OCI-LY3 (cell line): ENCODE data around the gene NOS1AP.
"Not testable (repeated sequence)": the region's sequence is repeated elsewhere in the genome, so short reads cannot be mapped to it uniquely, and the experiment has no call there.

Source experiments
- H2AFZ ChIP-seq: fragments of 200-600, 300-600 bp; shearing (Covaris generic); 2 replicates; pipeline ENCODE4 v1.6.0; 2014; ENCODE audit warnings: antibody characterized with exemption, low read depth, low read length
- H3K27ac ChIP-seq: fragments of 200-600, 300-600 bp; sonication (generic); 2 replicates; pipeline ENCODE4 v1.5.1; 2014; ENCODE audit warnings: mild to moderate bottlenecking, low read length, moderate library complexity, mixed read lengths
- H3K27me3 ChIP-seq: fragments of 200-600, 300-600 bp; sonication (generic); 2 replicates; pipeline ENCODE4 v1.6.1; 2014; ENCODE audit warnings: low read depth, low read length, mixed read lengths
- H3K36me3 ChIP-seq: fragments of 200-600, 300-600 bp; sonication (generic); replicated peaks from 2 replicates; pipeline ENCODE3; 2014; ENCODE audit warnings: low read depth, low read length, mixed read lengths
- H3K4me1 ChIP-seq: fragments of 300-600, 200-600 bp; sonication (generic); 2 replicates; pipeline ENCODE4 v1.6.1; 2014; ENCODE audit warnings: low read length, mixed read lengths
- H3K4me2 ChIP-seq: fragments of 200-600, 300-600 bp; sonication (generic); 2 replicates; pipeline ENCODE4 v1.6.1; 2014; ENCODE audit warnings: low read length, mixed read lengths
- H3K4me3 ChIP-seq: fragments of 300-600, 200-600 bp; sonication (generic); 2 replicates; pipeline ENCODE4 v1.5.1; 2014; ENCODE audit warnings: antibody characterized with exemption, mild to moderate bottlenecking, low read length, moderate library complexity
- H3K79me2 ChIP-seq: fragments of 300-600, 200-600 bp; shearing (Covaris generic); 2 replicates; pipeline ENCODE4 v1.6.1; 2014; ENCODE audit warnings: mild to moderate bottlenecking, low read length, mixed read lengths
- H3K9ac ChIP-seq: fragments of 300-600, 200-600 bp; shearing (Covaris generic); 2 replicates; pipeline ENCODE4 v1.6.0; 2014; ENCODE audit warnings: mild to moderate bottlenecking, low read length, moderate library complexity
- H3K9me3 ChIP-seq: fragments of 200-600, 300-600 bp; shearing (Covaris generic); 2 replicates; pipeline ENCODE4 v1.6.1; 2014; ENCODE audit warnings: low read length, mixed read lengths; ENCODE audit not compliant: insufficient read depth
- H4K20me1 ChIP-seq: fragments of 200-600, 300-600 bp; sonication (generic); 2 replicates; pipeline ENCODE4 v1.6.1; 2016; ENCODE audit warnings: low read length, mixed read lengths; ENCODE audit not compliant: insufficient read depth
- EZH2phosphoT487 ChIP-seq: fragments of 200-600 bp; shearing (Covaris generic); IDR thresholded peaks from 2 replicates; pipeline ENCODE4 v1.6.1; 2018; ENCODE audit warnings: antibody characterized with exemption, mixed run types, low read depth
- TF ChIP-seq, protein P1 (sequence below): fragments of 200-600, 300-600 bp; sonication (generic); IDR thresholded peaks from 2 replicates; pipeline ENCODE4 v1.5.1; 2014; ENCODE audit warnings: antibody characterized with exemption, low read length, low read depth

The NOS1AP gene

DNA sequence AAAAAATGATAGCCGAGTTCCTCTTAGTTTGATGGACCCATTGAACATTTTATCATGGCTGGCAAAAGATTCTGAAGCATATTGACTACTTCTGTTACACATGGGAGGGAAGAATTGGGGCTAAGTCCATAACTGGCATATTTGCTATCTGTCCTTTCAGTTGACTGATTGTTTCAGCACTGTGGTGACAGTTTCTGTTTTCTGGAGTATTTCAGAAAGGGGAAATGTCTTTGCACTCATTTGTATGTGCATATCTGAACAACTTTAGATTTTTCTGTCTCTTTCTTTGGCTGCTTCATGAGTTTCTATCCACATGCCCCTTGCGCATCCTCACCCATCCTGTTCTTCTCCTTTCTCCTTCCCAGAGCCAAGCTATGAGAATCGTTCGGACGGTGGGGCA lies 274.0 kb downstream of the NOS1AP start:
- Histone ChIP-seq H3K4me3 (no peak overlapping the region), H3K27me3 (peaks cover 33% of the 10 kb centered on the region), H3K36me3 (no peaks in the 10 kb centered on the region), H3K27ac (no peak overlapping the region), H3K4me1 (peaks cover 3% of the 10 kb centered on the region), H2AFZ (no peak overlapping the region), H3K4me2 (no peak overlapping the region), H3K79me2 (no peaks in the 10 kb centered on the region), H4K20me1 (no peaks in the 10 kb centered on the region), H3K9ac (no peak overlapping the region), H3K9me3 (no peaks in the 10 kb centered on the region)
- TF ChIP-seq, protein P1, sequence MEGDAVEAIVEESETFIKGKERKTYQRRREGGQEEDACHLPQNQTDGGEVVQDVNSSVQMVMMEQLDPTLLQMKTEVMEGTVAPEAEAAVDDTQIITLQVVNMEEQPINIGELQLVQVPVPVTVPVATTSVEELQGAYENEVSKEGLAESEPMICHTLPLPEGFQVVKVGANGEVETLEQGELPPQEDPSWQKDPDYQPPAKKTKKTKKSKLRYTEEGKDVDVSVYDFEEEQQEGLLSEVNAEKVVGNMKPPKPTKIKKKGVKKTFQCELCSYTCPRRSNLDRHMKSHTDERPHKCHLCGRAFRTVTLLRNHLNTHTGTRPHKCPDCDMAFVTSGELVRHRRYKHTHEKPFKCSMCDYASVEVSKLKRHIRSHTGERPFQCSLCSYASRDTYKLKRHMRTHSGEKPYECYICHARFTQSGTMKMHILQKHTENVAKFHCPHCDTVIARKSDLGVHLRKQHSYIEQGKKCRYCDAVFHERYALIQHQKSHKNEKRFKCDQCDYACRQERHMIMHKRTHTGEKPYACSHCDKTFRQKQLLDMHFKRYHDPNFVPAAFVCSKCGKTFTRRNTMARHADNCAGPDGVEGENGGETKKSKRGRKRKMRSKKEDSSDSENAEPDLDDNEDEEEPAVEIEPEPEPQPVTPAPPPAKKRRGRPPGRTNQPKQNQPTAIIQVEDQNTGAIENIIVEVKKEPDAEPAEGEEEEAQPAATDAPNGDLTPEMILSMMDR: no peak
- no peak for TF ChIP-seq EZH2phosphoT487

DNA sequence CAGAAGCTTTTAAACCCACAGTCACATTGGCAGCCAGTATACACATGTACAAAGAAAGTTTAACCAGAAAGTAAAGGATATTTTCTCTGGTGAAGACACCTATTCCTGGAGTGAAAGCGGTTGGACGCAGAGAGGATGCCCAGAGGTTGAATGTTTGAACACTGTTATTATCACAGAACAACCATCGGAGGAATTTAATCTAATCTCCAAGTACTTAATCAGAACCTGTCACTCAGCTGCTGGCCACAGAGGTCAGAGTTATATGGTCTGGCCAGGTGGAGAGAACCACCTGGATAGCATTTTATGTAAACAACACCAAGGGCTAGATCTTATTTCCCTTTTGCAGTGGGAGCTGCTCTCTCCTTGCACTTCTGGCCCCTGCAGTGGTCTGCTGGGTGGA lies 277.8 kb downstream of the NOS1AP start:
- TF ChIP-seq EZH2phosphoT487: no peak
- TF ChIP-seq, protein P1: no peak
- no peaks in the 10 kb centered on the region for H3K9me3 ChIP-seq
- no peak overlapping the region for H3K4me3 ChIP-seq
- H3K79me2 ChIP-seq: no peaks in the 10 kb centered on the region
- H2AFZ ChIP-seq: no peak overlapping the region
- H3K4me2 ChIP-seq: no peak overlapping the region
- H4K20me1 ChIP-seq: no peaks in the 10 kb centered on the region
- H3K27ac ChIP-seq: no peak overlapping the region
- H3K27me3 ChIP-seq: peaks cover 39% of the 10 kb centered on the region
- H3K9ac ChIP-seq: no peak overlapping the region
- H3K4me1 ChIP-seq: peaks cover 3% of the 10 kb centered on the region
- H3K36me3 ChIP-seq: no peaks in the 10 kb centered on the region

DNA sequence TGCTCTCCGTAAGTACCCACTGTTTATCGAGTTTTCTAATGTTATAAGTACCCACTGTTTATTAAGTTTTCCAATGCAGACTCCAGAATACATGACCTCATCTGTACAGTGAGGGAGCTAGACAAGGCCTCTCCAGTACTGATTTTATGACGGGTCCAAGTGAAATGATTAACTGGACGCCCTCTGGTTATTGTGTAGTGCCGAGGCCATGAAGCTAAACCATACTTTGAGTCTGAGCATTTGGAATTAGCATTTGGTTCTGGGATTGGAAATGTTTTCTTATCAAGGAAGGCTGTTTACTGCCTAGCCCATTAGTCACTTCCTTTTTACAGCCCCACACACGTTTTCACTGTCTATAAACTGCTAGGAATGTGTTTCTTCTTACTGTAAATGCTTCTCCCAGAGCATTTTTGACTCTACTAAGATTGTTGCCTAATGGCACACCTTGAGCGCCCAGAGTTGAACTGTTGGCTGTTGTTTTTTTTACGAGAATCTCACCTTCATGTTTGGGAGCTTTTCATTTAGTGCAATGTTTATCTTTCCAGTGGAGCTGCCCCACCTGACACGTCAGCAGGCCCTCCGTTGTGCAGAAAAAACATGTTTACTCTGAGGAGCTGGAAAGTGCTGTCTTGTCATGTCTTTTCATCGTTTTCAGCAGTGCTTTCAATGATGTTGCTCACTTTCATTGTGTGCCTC lies 280.3 kb downstream of the NOS1AP start:
- Histone ChIP-seq H3K4me3 (no peak overlapping the region), H3K36me3 (no peaks in the 10 kb centered on the region), H3K79me2 (no peaks in the 10 kb centered on the region), H4K20me1 (no peaks in the 10 kb centered on the region), H3K27me3 (peaks cover 63% of the 10 kb centered on the region), H3K9me3 (no peaks in the 10 kb centered on the region), H2AFZ (no peak overlapping the region), H3K9ac (no peak overlapping the region), H3K4me2 (no peak overlapping the region), H3K27ac (no peak overlapping the region), H3K4me1 (no peaks in the 10 kb centered on the region; the same call in 1 of the 2 replicates)
- TF ChIP-seq EZH2phosphoT487: no peak
- TF ChIP-seq, protein P1: no peak

DNA sequence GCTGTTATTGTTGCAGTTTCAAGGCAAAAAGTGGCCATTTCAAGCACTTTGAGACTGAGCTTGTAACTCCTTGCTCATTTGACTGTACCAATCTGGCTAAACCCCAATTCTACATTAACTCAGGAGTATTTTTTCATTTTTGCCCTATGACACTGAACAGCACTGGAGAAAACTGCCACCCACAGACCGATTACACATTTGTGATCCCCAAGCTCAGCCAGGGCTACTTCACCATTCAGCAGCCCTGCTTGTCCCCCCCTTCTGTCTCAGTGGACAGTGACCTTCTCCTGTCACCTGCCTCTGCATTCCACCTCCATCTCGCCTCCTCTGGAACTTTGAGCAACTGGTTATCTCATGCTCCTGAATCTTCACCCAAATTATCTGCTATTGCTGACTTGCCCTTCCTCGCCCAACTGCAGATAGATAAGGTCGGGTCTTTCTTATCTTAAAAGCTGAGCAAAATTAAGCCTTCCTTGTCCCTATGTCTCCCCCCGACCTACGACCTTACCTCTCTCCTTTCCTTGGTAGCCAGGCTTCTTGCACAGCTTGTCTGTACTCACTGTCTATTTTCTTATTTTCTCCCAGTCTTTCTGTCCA lies 281.9 kb downstream of the NOS1AP start:
- Histone ChIP-seq H3K27me3 (peaks cover 71% of the 10 kb centered on the region), H3K27ac (no peak overlapping the region), H3K4me1 (no peaks in the 10 kb centered on the region; the same call in 1 of the 2 replicates), H4K20me1 (no peaks in the 10 kb centered on the region), H3K4me3 (no peak overlapping the region), H3K79me2 (no peaks in the 10 kb centered on the region), H3K9me3 (no peaks in the 10 kb centered on the region), H2AFZ (no peak overlapping the region), H3K4me2 (no peak overlapping the region), H3K36me3 (no peaks in the 10 kb centered on the region), H3K9ac (no peak overlapping the region)
- no peak for TF ChIP-seq EZH2phosphoT487
- TF ChIP-seq, protein P1: no peak

DNA sequence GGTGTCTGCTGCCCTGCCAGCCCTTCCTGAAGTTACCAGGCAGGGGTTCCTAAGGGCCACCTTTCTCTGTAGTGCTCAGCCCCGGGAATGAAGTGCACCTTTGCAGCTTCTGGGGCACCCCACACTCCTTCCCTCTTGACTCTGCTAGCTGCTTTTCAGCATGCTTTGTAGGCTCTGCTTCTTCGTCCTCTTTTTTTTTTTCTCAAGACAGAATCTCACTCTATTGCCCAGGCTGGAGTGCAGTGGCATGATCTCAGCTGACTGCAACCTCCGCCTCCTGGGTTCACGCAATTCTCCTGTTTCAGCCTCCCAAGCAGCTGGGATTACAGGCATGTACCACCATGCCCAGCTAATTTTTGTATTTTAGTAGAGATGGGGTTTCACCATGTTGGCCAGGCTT lies 282.4 kb downstream of the NOS1AP start:
- not testable (repeated sequence) for H3K36me3 ChIP-seq, H3K4me1 ChIP-seq, H3K4me3 ChIP-seq, H3K27ac ChIP-seq, H3K4me2 ChIP-seq, H3K9ac ChIP-seq, H3K9me3 ChIP-seq, H2AFZ ChIP-seq, H3K79me2 ChIP-seq, H4K20me1 ChIP-seq
- H3K27me3 ChIP-seq: peaks cover 76% of the 10 kb centered on the region
